Prostate gland (tissue), 2 donors: ENCODE measurements around the gene C20orf96.

ENCODE experiments used
- CTCF ChIP-seq, 4 experiments: fragments of 200-600 bp in 2 of 4; fragments of 450-650 bp in 2 of 4; sonication (generic) in 2 of 4; IDR thresholded peaks; 1 replicate in 3 of 4; 2 replicates in 1 of 4; pipeline ENCODE4 v1.5.1; 2016 to 2019; ENCODE audit warnings: antibody characterized with exemption in 4 of 4, mild to moderate bottlenecking in 2 of 4, moderate library complexity in 2 of 4
- POLR2A ChIP-seq: fragments of 450-650 bp; IDR thresholded peaks from one replicate; pipeline ENCODE4 v1.6.1; 2016; ENCODE audit warnings: antibody characterized with exemption, mild to moderate bottlenecking

GRCh38 chr20:310645-311044 lies 20.1 kb upstream of the C20orf96 start:
- TF ChIP-seq CTCF (IDR thresholded peaks at IDR 0.05) (no peak), POLR2A (no peak)
